Stimulated activated CD8-positive, alpha-beta memory T cell treated with anti-CD3 and anti-CD28 coated beads, Interleukin-15, amount 100 ng/mL, for 24 hours (primary cell): ENCODE results near the gene XPNPEP1.

ENCODE experiments used
- DNase-seq: peaks from one replicate; pipeline ENCODE4 v3.0.0-alpha.2; 2020; ENCODE audit warnings: low read depth

Gene XPNPEP1

DNA sequence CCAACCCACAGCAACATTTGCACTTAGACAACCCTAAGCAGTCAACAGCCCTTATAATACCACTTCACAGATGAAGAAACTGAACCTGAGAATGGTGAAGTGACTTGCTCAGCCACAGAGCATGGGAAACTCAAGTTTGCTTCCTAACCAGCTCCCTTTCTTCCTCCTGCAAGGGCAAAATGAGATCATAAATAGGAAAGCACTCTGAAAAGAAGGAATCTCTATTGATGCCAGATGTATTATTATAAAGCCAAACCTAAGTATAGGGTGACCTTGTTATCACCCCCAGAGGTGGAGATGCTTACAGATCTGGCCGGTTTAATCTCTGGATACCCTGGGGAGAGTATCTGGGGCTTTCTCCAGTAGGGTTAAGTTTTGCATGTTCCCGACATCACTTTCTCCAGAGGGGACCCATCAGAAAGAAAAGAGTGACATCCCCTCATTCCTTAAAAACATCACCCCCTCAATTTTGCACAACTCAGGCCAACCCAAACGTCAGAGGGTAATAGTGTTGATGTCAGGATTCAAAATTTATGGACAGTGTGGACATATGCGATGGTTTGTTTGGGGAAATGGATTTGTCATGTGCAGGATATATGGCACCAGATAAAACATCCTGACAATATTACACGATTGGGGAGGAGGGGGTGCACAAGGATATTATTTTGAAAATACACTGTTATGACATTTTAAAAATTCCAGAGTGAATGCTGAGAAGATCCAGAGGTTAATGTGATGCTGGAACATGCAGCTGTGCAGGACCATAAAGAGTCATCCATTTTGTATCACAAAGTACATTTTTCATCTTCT, 24.0 kb upstream of the XPNPEP1 start:
- no peak for DNase-seq

DNA sequence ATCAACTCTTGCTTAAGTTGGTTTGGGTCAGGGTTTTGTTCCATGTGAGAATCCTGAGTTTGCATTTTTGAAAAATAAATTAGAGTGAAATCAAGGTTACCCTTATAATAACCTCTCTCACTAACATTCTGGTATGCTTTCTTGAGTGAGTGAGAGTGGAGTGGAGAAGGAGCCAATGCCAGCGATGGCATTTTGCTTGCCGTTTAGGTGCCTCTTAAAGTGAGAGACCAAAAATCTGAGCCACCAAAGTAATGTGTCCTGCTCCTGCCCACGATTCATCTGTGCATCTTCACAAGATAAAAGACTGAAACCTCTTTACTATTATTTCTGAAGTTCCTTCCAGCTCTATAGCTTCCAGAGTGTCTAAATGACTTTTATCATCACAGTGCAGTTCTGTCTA, 23.4 kb upstream of the XPNPEP1 start:
- DNase-seq: no peak

DNA sequence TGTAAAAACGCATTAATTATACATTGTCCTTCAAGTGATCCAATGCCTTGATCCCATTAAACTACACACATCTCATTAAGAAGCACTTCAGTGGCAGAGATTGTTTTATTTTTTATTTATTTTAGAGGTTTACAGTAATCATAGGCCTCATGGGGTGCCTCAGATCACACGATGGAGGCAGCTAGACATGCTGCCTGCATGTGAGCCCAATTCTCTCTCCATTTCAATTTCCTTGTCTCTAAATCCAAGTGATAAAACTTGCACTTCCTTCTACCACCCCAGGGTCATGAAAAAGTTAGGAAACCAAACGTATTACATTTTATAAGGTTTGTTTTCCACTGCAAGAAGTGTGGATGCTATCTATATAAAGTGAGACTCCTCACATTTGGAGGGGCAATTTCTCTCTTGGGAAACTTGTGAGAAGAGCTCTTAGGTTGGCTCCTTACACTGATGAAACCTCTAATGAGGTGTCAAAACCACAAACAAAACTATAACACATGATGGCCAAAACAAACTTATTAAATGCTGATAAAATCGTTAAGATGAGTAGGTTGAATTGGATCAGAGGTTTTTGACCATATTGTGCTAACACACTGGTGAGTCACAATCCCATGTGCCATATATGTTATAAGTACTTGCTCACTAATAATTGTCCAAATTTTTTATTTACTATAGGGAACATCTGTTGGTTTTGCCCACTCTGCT, 22.3 kb upstream of the XPNPEP1 start:
- DNase-seq: no peak

DNA sequence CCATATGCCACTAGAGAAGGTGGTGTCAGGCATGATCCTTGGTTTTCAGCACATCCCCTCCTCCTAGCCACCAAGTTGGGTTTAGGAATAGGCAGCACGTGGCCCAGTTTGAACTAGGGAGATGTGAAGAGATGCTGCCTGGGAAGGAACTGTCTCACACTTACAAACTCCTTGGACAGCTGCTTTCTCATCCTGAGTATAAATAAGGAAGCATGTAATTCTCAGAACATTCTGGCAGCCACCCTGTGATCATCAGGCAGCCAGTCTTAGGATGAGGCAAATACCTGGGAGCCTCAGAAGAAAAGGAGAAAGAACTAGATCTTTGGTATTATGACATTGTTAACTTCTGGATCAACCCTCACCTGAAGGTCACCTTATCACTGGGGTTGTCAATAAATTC, 21.3 kb upstream of the XPNPEP1 start:
- no peak for DNase-seq

DNA sequence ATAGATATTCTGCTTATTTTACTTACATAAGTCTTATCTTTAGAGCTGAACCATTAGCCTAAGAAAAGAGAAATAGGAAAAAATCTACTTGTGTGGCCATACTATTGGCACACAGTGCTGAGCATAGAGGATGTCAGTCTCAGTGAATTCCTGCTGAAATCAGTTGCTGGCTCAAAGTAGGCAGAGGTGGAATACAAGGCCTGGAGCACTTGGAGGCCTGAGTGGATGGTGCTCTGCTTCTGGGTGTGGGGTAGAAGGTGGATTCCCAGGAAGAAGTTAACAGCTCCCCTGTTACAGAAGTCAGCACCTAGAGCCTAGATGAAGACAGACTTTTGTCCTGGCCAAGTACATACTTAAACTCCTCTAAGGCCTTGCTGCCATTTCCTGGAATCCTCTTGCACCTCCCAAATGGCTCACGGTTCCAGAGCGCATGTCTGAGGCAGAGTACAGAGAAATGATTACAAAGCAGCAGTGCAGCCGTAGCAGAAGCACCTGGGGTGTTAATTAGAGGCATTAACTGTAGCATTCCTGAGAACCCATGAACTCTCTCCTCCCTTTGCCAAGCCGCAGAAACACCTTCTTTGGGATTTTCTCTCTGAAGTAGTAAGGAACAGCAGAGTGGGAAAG, 18.0 kb upstream of the XPNPEP1 start:
- DNase-seq: no peak

GRCh38 chr10:109940553-109940952, 17.2 kb upstream of the XPNPEP1 start:
- DNase-seq: no peak

DNA sequence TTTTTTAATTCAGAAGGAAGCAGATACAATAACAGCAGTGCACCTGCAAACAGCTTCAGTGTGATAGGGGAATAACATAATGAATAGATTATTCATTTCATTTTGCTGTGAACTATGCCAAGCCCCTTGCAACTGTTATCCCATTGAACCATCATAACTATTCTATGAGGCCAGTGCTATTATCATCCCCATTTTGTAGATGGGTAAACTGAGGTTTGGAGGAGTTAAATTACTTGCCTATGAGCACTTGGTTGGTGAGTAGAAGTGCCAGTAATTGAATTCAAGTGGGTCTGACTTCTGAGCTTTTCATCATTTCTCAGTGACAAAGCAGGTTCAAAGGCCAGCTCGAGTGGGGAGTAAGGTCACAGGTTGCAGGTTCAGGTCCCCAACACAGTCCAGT, 16.8 kb upstream of the XPNPEP1 start:
- DNase-seq: no peak

GRCh38 chr10:109939315-109939961, 16.1 kb upstream of the XPNPEP1 start:
- DNase-seq: no peak

- DNase-seq: no peak
Measured at GRCh38 chr10:109937460-109938065, 14.3 kb upstream of the XPNPEP1 start.

DNA sequence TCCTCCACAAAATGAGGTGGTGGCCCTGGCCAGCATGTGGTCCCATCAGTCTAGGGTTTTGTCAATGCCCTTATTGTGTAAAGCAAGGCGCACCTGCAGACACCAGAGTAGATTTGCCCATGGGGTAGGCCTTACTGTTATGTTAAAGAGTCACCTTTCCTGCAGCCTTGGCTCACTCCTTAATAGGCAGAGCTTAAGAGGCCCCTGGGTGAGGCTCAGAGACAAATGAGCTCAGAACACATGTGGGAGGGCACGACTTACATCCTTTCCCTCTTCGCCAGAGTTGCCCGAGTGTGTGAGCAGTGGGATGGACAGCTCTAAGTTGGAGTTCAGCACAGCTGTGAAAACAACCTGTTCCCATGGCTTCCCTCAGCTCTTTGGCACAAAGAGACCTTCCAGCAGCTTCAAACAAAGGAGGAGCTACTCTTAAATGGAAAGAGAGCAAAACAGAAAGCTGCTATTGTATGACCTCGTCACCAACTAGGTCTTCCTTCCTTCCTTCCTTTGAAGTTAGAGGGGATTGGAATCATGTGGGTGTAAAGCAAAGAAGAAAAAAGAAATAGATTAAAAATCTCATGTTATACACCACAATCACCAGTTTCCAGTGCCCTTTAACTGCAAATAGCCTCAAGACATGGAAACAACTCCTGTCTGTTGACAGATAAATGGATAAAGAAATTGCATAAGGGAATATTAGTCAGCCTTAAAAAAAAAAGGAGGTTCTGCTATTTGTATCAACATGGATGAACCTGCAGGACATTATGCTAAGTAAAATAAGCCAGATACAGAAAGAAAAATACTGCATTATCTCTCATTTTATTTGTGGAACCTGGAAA, 11.9 kb upstream of the XPNPEP1 start:
- no peak for DNase-seq

- DNase-seq: no peak
Measured at GRCh38 chr10:109933984-109934565, 10.8 kb upstream of the XPNPEP1 start.

- no peak for DNase-seq
Measured at GRCh38 chr10:109932968-109933367, 9.7 kb upstream of the XPNPEP1 start.

DNA sequence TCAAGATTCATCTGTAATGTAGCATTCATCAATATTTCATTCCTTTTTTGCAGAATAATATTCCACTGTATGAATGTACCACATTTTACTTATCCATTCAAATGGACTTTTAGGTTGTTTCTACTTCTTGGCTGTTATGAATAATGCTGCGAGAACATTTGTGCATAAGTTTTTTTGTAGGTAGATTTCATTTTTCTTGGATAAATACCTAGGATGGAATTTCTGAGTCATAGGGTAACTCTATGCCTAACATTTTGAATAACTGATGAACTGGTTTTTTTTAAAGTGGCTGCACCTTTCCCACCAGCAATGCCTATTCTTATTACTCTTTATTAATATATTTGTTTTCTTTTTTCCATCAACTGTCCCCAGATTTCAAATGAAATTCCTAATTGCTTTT, 9.1 kb upstream of the XPNPEP1 start:
- DNase-seq: no peak

GRCh38 chr10:109931163-109931562, 7.9 kb upstream of the XPNPEP1 start:
- no peak for DNase-seq

DNA sequence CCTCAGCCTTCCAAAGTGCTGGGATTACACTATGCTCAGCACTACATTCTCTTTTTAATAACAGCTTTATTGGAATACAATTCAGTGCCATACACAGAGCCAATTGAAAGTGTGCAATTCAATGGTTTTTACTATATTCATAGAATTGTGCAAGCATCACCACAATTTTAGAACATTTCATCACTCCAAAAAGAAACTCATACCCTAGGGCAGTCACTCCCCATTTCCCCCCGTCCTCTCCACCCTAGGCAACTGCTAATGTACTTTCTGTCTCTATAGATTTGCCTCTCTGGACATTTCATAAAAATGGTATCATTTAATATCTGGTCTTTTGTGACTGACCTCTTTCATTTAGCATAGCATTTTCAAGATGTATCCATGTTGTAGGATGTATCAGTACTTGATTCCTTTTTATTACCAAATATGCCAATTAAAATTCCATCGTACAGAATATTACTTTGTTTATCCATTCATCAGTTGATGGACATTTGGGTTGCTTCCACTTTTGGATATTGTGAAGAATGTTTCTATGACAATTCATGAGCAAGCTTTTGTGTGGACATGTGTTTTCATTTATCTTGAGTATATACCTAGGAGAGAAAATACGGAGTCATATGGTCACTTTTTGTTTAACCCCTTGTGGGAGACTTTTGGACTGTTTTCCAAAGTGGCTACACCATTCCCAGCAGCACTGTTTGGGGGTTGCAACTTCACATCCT, 6.3 kb upstream of the XPNPEP1 start:
- no peak for DNase-seq

GRCh38 chr10:109928475-109928891, 5.2 kb upstream of the XPNPEP1 start:
- no peak for DNase-seq

- no peak for DNase-seq
Measured at GRCh38 chr10:109926825-109927224, 3.5 kb upstream of the XPNPEP1 start.

- DNase-seq: no peak
Measured at GRCh38 chr10:109926061-109926745, 2.9 kb upstream of the XPNPEP1 start.

- DNase-seq: no peak
Measured at GRCh38 chr10:109924967-109925620, 1.8 kb upstream of the XPNPEP1 start.
